ENCODE results near the gene OR6C2. TPM values are rescaled to one million over a fixed set of nuclear protein-coding genes. Genes with fewer than 3 reads are reported as not detected.
"Not testable (repeated sequence)": the region's sequence is repeated elsewhere in the genome, so short reads cannot be mapped to it uniquely, and the experiment has no call there.

The OR6C2 gene
- not detected in 2 replicates for total RNA-seq (2014; rRNA removed; shearing (Covaris generic))

- no peak for DNase-seq (ENCODE audit: low spot score)
These were observed at the start of gene OR6C2 for GRCh38 chr12:55443776-55444175. TSS of gene OR6C2 (plus strand) at chr12:55444076. CDS start at chr12:55452214, 8,138 bp downstream.

- no peak for DNase-seq (ENCODE audit: low spot score)
These were observed 47.5 kb upstream of the OR6C2 start for GRCh38 chr12:55396326-55396725.

- no peak for DNase-seq (ENCODE audit: low spot score)
These were observed 43.6 kb upstream of the OR6C2 start, which contains the start of gene OR6C65 for GRCh38 chr12:55400229-55400628. TSS of gene OR6C65 (plus strand) at chr12:55400529. CDS start at chr12:55400529, 0 bp downstream.

- no peak for DNase-seq (ENCODE audit: low spot score)
These were observed 36.0 kb upstream of the OR6C2 start for GRCh38 chr12:55407866-55408265.

- not testable (repeated sequence) for DNase-seq (ENCODE audit: low spot score)
These were observed 34.7 kb upstream of the OR6C2 start for GRCh38 chr12:55409133-55409532.

GRCh38 chr12:55412138-55412537, 31.7 kb upstream of the OR6C2 start:
- DNase-seq (ENCODE audit: low spot score) = not testable (repeated sequence)

GRCh38 chr12:55413498-55414388, 30.1 kb upstream of the OR6C2 start:
- DNase-seq (ENCODE audit: low spot score) = not testable (repeated sequence)

- DNase-seq (ENCODE audit: low spot score) = not testable (repeated sequence)
These were observed 29.5 kb upstream of the OR6C2 start for GRCh38 chr12:55414396-55414823.

GRCh38 chr12:55414889-55415288, 29.0 kb upstream of the OR6C2 start:
- not testable (repeated sequence) for DNase-seq (ENCODE audit: low spot score)

- DNase-seq (ENCODE audit: low spot score) = no peak
These were observed 26.9 kb upstream of the OR6C2 start for GRCh38 chr12:55416961-55417360.

GRCh38 chr12:55420307-55420962, 23.4 kb upstream of the OR6C2 start:
- no peak for DNase-seq (ENCODE audit: low spot score)

GRCh38 chr12:55425954-55426353, 17.9 kb upstream of the OR6C2 start, which contains the start of gene OR6C76:
TSS of gene OR6C76 (plus strand) at chr12:55426254. CDS start at chr12:55426254, 0 bp downstream.
- no peak for DNase-seq (ENCODE audit: low spot score)

- no peak for DNase-seq (ENCODE audit: low spot score)
These were observed 15.3 kb upstream of the OR6C2 start for GRCh38 chr12:55428331-55429243.

GRCh38 chr12:55441233-55441632, 2.6 kb upstream of the OR6C2 start:
- DNase-seq (ENCODE audit: low spot score) = not testable (repeated sequence)

- DNase-seq (ENCODE audit: low spot score) = no peak
These were observed 1.5 kb downstream of the OR6C2 start for GRCh38 chr12:55445357-55445756.

- DNase-seq (ENCODE audit: low spot score) = no peak
These were observed 2.5 kb downstream of the OR6C2 start for GRCh38 chr12:55446326-55446725.

GRCh38 chr12:55448825-55449224, 4.9 kb downstream of the OR6C2 start:
- no peak for DNase-seq (ENCODE audit: low spot score)

GRCh38 chr12:55464926-55465325, 21.1 kb downstream of the OR6C2 start:
- DNase-seq (ENCODE audit: low spot score) = not testable (repeated sequence)

GRCh38 chr12:55467836-55468235, 24.0 kb downstream of the OR6C2 start:
- no peak for DNase-seq (ENCODE audit: low spot score)

GRCh38 chr12:55469291-55469690, 25.4 kb downstream of the OR6C2 start:
- no peak for DNase-seq (ENCODE audit: low spot score)

Data from HT-29 (cell line).